ENCODE results near the gene WDFY2.

DNA sequence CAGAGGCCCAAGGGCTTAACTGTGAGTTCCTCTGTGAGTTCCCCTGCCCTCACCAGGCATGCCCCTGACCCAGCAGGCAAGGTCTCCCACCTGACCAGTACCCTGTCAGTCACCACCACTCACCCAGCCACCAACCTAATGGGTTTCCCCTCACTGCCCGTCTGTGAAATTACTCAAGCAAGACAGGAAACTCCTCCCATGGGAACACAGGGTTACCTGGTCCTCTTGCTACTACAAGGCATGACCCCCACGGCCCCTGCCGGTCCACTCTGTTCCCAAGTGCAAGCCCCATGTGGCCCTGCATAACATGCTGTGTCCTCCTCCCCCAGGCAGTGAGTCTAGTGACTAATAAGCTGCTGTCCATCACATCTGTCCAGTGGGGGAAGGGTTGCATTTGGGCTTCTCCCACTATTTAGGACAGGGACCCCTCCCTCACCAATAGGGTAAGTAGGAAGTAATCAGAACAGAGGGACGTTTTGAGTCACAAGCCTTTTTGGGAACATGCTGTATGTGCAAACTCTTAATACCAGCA is 227.7 kb downstream of the WDFY2 start:
- TF ChIP-seq EGR1 (IDR thresholded peaks at IDR 0.05; ENCODE audit: borderline replicate concordance in 1 of 2, low read depth in 2 of 2, low read length in 2 of 2) = no peak
- no peak for TF ChIP-seq STAT3 (IDR thresholded peaks at IDR 0.05; ENCODE audit: low read depth, low read length)
- TF ChIP-seq POLR2AphosphoS5 (IDR thresholded peaks at IDR 0.05; ENCODE audit: low read length) = no peak
- TF ChIP-seq, protein P1, sequence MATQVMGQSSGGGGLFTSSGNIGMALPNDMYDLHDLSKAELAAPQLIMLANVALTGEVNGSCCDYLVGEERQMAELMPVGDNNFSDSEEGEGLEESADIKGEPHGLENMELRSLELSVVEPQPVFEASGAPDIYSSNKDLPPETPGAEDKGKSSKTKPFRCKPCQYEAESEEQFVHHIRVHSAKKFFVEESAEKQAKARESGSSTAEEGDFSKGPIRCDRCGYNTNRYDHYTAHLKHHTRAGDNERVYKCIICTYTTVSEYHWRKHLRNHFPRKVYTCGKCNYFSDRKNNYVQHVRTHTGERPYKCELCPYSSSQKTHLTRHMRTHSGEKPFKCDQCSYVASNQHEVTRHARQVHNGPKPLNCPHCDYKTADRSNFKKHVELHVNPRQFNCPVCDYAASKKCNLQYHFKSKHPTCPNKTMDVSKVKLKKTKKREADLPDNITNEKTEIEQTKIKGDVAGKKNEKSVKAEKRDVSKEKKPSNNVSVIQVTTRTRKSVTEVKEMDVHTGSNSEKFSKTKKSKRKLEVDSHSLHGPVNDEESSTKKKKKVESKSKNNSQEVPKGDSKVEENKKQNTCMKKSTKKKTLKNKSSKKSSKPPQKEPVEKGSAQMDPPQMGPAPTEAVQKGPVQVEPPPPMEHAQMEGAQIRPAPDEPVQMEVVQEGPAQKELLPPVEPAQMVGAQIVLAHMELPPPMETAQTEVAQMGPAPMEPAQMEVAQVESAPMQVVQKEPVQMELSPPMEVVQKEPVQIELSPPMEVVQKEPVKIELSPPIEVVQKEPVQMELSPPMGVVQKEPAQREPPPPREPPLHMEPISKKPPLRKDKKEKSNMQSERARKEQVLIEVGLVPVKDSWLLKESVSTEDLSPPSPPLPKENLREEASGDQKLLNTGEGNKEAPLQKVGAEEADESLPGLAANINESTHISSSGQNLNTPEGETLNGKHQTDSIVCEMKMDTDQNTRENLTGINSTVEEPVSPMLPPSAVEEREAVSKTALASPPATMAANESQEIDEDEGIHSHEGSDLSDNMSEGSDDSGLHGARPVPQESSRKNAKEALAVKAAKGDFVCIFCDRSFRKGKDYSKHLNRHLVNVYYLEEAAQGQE (IDR thresholded peaks at IDR 0.05; ENCODE audit: low read depth, low read length) = no peak

Measured in GM12878 (cell line).